ENCODE data around the gene TRIM13.
"Not testable (repeated sequence)": the region's sequence is repeated elsewhere in the genome, so short reads cannot be mapped to it uniquely, and the experiment has no call there.

Gene TRIM13

GRCh38 chr13:49997955-49998354, 1.1 kb downstream of the TRIM13 start:
- DNase-seq: peak; percentile 32

GRCh38 chr13:49998714-49999624, 2.1 kb downstream of the TRIM13 start:
- no peak for DNase-seq

- no peak for DNase-seq
These were observed 4.4 kb downstream of the TRIM13 start for GRCh38 chr13:50001287-50001686.

- no peak for DNase-seq
These were observed 9.7 kb downstream of the TRIM13 start for GRCh38 chr13:50006426-50007135.

- DNase-seq: no peak
These were observed 14.6 kb downstream of the TRIM13 start for GRCh38 chr13:50011461-50011860.

- no peak for DNase-seq
These were observed 15.7 kb downstream of the TRIM13 start for GRCh38 chr13:50012396-50013169.

GRCh38 chr13:50014386-50014785, 17.5 kb downstream of the TRIM13 start:
- peak; percentile 80 for DNase-seq

GRCh38 chr13:50015258-50015657, 18.4 kb downstream of the TRIM13 start, which contains the start of gene KCNRG:
Gene KCNRG (plus strand): TSS chr13:50015444. CDS start chr13:50015494, 50 bp downstream.
- DNase-seq: peak; percentile 40

- no peak for DNase-seq
These were observed 18.9 kb downstream of the TRIM13 start for GRCh38 chr13:50015750-50016149.

GRCh38 chr13:50016444-50016843, 19.6 kb downstream of the TRIM13 start:
- DNase-seq: no peak

GRCh38 chr13:50017819-50018218, 21.0 kb downstream of the TRIM13 start:
- no peak for DNase-seq

GRCh38 chr13:50025436-50025835, 28.6 kb downstream of the TRIM13 start:
- no peak for DNase-seq

- no peak for DNase-seq
These were observed 30.1 kb downstream of the TRIM13 start for GRCh38 chr13:50026788-50027473.

GRCh38 chr13:50030315-50030714, 33.5 kb downstream of the TRIM13 start:
- no peak for DNase-seq

- no peak for DNase-seq
These were observed 36.9 kb downstream of the TRIM13 start for GRCh38 chr13:50033725-50034124.

- DNase-seq: no peak
These were observed 40.9 kb downstream of the TRIM13 start for GRCh38 chr13:50037788-50038187.

- no peak for DNase-seq
These were observed 41.4 kb downstream of the TRIM13 start for GRCh38 chr13:50038266-50038665.

GRCh38 chr13:50052478-50052877, 55.6 kb downstream of the TRIM13 start:
- DNase-seq: no peak

- DNase-seq: no peak
These were observed 57.0 kb downstream of the TRIM13 start for GRCh38 chr13:50053844-50054243.

- no peak for DNase-seq
These were observed 58.6 kb downstream of the TRIM13 start for GRCh38 chr13:50055454-50055853.

GRCh38 chr13:50060718-50061117, 63.9 kb downstream of the TRIM13 start:
- DNase-seq: no peak

- not testable (repeated sequence) for DNase-seq
These were observed 65.5 kb downstream of the TRIM13 start for GRCh38 chr13:50062336-50062735.

GRCh38 chr13:50065712-50066111, 68.9 kb downstream of the TRIM13 start:
- DNase-seq: no peak
